ENCODE data around the gene ADCY9.

DNA sequence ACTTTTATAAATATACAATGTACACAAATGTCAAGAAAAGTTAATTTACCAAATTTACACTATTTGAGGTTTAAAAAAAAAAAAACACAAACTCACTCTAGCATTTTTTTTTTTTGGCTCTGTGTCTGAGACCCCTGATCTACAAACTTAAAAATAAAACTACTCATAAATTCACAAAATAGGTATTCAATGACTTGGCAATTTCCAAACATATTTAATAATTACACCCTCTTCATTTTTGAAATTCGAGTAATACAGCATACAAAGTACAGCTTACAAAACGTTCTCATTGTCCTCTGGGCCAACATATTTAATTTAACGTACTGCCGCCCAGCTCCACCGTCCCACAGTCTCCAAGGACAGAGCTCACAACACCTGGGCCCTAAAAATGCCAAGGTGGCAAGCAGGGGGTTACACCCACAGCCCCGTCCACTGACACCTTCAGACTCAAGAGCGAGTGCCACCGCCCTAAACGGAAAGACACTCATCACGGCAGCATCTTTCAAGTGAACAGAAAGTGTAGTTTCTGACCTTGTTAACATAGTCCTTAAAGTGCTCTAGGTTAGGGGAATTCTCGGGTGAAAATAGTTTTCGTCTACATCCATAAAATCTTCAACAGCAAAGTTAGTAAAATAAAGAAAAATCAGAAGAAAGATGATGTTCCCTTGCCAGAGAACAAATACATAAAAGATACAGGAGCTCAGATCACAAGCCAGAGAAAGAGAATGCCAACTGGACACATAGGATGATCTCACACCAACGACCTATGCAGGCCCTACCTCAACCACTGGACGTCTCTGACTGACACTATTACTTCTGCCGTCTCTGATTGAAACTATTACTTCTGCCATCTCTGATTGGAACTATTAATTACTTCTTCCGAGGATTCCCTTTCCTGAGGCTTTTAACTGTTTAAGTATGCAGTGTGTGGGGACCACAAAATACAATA lies 4.2 kb downstream of the ADCY9 start:
- TF ChIP-seq, protein P1, sequence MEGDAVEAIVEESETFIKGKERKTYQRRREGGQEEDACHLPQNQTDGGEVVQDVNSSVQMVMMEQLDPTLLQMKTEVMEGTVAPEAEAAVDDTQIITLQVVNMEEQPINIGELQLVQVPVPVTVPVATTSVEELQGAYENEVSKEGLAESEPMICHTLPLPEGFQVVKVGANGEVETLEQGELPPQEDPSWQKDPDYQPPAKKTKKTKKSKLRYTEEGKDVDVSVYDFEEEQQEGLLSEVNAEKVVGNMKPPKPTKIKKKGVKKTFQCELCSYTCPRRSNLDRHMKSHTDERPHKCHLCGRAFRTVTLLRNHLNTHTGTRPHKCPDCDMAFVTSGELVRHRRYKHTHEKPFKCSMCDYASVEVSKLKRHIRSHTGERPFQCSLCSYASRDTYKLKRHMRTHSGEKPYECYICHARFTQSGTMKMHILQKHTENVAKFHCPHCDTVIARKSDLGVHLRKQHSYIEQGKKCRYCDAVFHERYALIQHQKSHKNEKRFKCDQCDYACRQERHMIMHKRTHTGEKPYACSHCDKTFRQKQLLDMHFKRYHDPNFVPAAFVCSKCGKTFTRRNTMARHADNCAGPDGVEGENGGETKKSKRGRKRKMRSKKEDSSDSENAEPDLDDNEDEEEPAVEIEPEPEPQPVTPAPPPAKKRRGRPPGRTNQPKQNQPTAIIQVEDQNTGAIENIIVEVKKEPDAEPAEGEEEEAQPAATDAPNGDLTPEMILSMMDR (conservative IDR thresholded peaks at IDR 0.05), result no peak
- TF ChIP-seq EZH2 (IDR thresholded peaks at IDR 0.05; ENCODE audit: low read depth), result no peak

All from PC-9 (cell line).